Activated CD8-positive, alpha-beta T cell treated with anti-CD3 and anti-CD28 coated beads, Interleukin-2, amount 10 ng/mL, durations not matched to agents 7 days and 5 days (primary cell): ENCODE data around the gene VPS35. TPM values are rescaled to one million over a fixed set of nuclear protein-coding genes. Genes with fewer than 3 reads are reported as not detected.
"Not testable (repeated sequence)": the region's sequence is repeated elsewhere in the genome, so short reads cannot be mapped to it uniquely, and the experiment has no call there.

ENCODE experiments used
- ATAC-seq: fragments of 150-1000 bp; cut with Tn5 transposase; one replicate; pipeline ENCODE4 v1.10.0; 2021; ENCODE audit warnings: moderate library complexity
- CTCF ChIA-PET: fragments of 350-600 bp; sonication (Branson Sonifier 250); formaldehyde crosslinking; loops from one replicate; lab custom pipeline; 2021; ENCODE audit warnings: antibody characterized with exemption; lab: Charles Lee
- POLR2A ChIA-PET: fragments of 350-600 bp; sonication (Branson Sonifier 250); formaldehyde crosslinking; loops from one replicate; lab custom pipeline; 2021; ENCODE audit warnings: antibody characterized with exemption; lab: Charles Lee
- DNase-seq: peaks from one replicate; pipeline ENCODE4 v3.0.0-alpha.2; 2020
- H3K27ac Mint-ChIP-seq: one replicate; pipeline ENCODE4 v1.8.0; 2021; ENCODE audit warnings: mild to moderate bottlenecking, mixed read lengths
- H3K27me3 Mint-ChIP-seq: one replicate; pipeline ENCODE4 v1.8.0; 2021; ENCODE audit warnings: low read depth, mixed read lengths
- H3K36me3 Mint-ChIP-seq: one replicate; pipeline ENCODE4 v1.8.0; 2021; ENCODE audit warnings: low read depth, mixed read lengths
- H3K4me1 Mint-ChIP-seq: one replicate; pipeline ENCODE4 v1.8.0; 2021; ENCODE audit warnings: low read depth, mixed read lengths
- H3K4me3 Mint-ChIP-seq: one replicate; pipeline ENCODE4 v1.8.0; 2021; ENCODE audit warnings: mild to moderate bottlenecking, mixed read lengths
- H3K9me3 Mint-ChIP-seq: one replicate; pipeline ENCODE4 v1.8.0; 2022; ENCODE audit warnings: mixed read lengths; ENCODE audit not compliant: insufficient read depth
- total RNA-seq, 2 experiments: library from RNA; stranded (reverse); gene quantifications; one replicate each; pipeline ENCODE4 v1.2.3, GENCODE V29; 2021

VPS35 gene
- total RNA-seq, 2 experiments from 2014 or later = 72.9 to 76.1 TPM

- Mint-ChIP-seq H3K36me3 (peaks cover 2% of the 10 kb centered on the region), H3K4me1 (no peaks in the 10 kb centered on the region), H3K4me3 (no peak overlapping the region), H3K27ac (no peak overlapping the region), H3K27me3 (no peaks in the 10 kb centered on the region), H3K9me3 (no peaks in the 10 kb centered on the region)
- POLR2A ChIA-PET = no interaction called here
- DNase-seq (no peak), ATAC-seq (no peak)
- CTCF ChIA-PET = interaction anchor here (1.2 kb wide), 1 partner anchor 25 kb away, joined by 3 read pairs; no protein-coding TSS in a partner anchor
These were observed 40.3 kb downstream of the VPS35 start for GRCh38 chr16:46648656-46649055.

- H3K4me3 Mint-ChIP-seq = no peak overlapping the region
- ATAC-seq (no peak), DNase-seq (no peak)
- H3K27me3 Mint-ChIP-seq = peaks cover 2% of the 10 kb centered on the region
- H3K36me3 Mint-ChIP-seq = no peaks in the 10 kb centered on the region
- ChIA-PET CTCF (interaction anchor here (1.5 kb wide), 1 partner anchor 12 kb away, joined by 4 read pairs; no protein-coding TSS in a partner anchor), POLR2A (no interaction called here)
- no peak overlapping the region for H3K27ac Mint-ChIP-seq
- H3K4me1 Mint-ChIP-seq = no peaks in the 10 kb centered on the region
- H3K9me3 Mint-ChIP-seq = no peaks in the 10 kb centered on the region
These were observed 49.7 kb downstream of the VPS35 start for GRCh38 chr16:46638947-46639925.

GRCh38 chr16:46632778-46633733, 55.9 kb downstream of the VPS35 start:
- H3K4me3 Mint-ChIP-seq = no peak overlapping the region

GRCh38 chr16:46629331-46630219, 59.4 kb downstream of the VPS35 start:
- no peaks in the 10 kb centered on the region for H3K36me3 Mint-ChIP-seq
- H3K27ac Mint-ChIP-seq = no peak overlapping the region
- no peaks in the 10 kb centered on the region for H3K27me3 Mint-ChIP-seq
- no peaks in the 10 kb centered on the region for H3K4me1 Mint-ChIP-seq
- no peaks in the 10 kb centered on the region for H3K9me3 Mint-ChIP-seq
- CTCF ChIA-PET = no interaction called here
- POLR2A ChIA-PET = no interaction called here
- H3K4me3 Mint-ChIP-seq = no peak overlapping the region
- ATAC-seq (no peak), DNase-seq (no peak)

More at GRCh38 chr16:46632778-46633733, 55.9 kb downstream of the VPS35 start:
- POLR2A ChIA-PET = no interaction called here
- DNase-seq (no peak), ATAC-seq (no peak)
- H3K27me3 Mint-ChIP-seq = peaks cover 2% of the 10 kb centered on the region
- no peaks in the 10 kb centered on the region for H3K4me1 Mint-ChIP-seq
- H3K27ac Mint-ChIP-seq = no peak overlapping the region
- no peaks in the 10 kb centered on the region for H3K36me3 Mint-ChIP-seq
- CTCF ChIA-PET = no interaction called here
- H3K9me3 Mint-ChIP-seq = no peaks in the 10 kb centered on the region

- H3K36me3 Mint-ChIP-seq = no peaks in the 10 kb centered on the region
- ChIA-PET CTCF (no interaction called here), POLR2A (no interaction called here)
These were observed 61.2 kb downstream of the VPS35 start for GRCh38 chr16:46627746-46628145.

GRCh38 chr16:46626681-46627080, 62.3 kb downstream of the VPS35 start:
- H3K36me3 Mint-ChIP-seq, ATAC-seq, H3K9me3 Mint-ChIP-seq, H3K4me3 Mint-ChIP-seq, DNase-seq, H3K4me1 Mint-ChIP-seq, H3K27ac Mint-ChIP-seq, POLR2A ChIA-PET, CTCF ChIA-PET, H3K27me3 Mint-ChIP-seq: not testable (repeated sequence)

More at GRCh38 chr16:46627746-46628145, 61.2 kb downstream of the VPS35 start:
- DNase-seq = no peak
- no peaks in the 10 kb centered on the region for H3K4me1 Mint-ChIP-seq
- no peaks in the 10 kb centered on the region for H3K27me3 Mint-ChIP-seq
- H3K9me3 Mint-ChIP-seq = no peaks in the 10 kb centered on the region
- H3K27ac Mint-ChIP-seq = no peak overlapping the region
- no peak for ATAC-seq
- H3K4me3 Mint-ChIP-seq = no peak overlapping the region

- H3K36me3 Mint-ChIP-seq, H3K27me3 Mint-ChIP-seq, H3K27ac Mint-ChIP-seq, DNase-seq, ATAC-seq, POLR2A ChIA-PET, CTCF ChIA-PET, H3K9me3 Mint-ChIP-seq, H3K4me3 Mint-ChIP-seq: not testable (repeated sequence)
- H3K4me1 Mint-ChIP-seq = peaks cover 14% of the 10 kb centered on the region
These were observed 64.1 kb downstream of the VPS35 start for GRCh38 chr16:46624862-46625261.

- H3K9me3 Mint-ChIP-seq, DNase-seq, H3K4me3 Mint-ChIP-seq, CTCF ChIA-PET, POLR2A ChIA-PET, H3K27ac Mint-ChIP-seq, H3K27me3 Mint-ChIP-seq, ATAC-seq: not testable (repeated sequence)
- peaks cover 20% of the 10 kb centered on the region for H3K4me1 Mint-ChIP-seq
- H3K36me3 Mint-ChIP-seq = peaks cover 12% of the 10 kb centered on the region
These were observed 65.3 kb downstream of the VPS35 start for GRCh38 chr16:46623707-46624106.

- H3K9me3 Mint-ChIP-seq, H3K27ac Mint-ChIP-seq, H3K4me3 Mint-ChIP-seq, H3K27me3 Mint-ChIP-seq, ATAC-seq, POLR2A ChIA-PET, CTCF ChIA-PET, DNase-seq: not testable (repeated sequence)
- Mint-ChIP-seq H3K36me3 (peaks cover 17% of the 10 kb centered on the region), H3K4me1 (peaks cover 24% of the 10 kb centered on the region)
These were observed 65.7 kb downstream of the VPS35 start for GRCh38 chr16:46623246-46623645.

- ATAC-seq (no peak), DNase-seq (no peak)
- peak overlapping the region; percentile 95 for H3K4me3 Mint-ChIP-seq
- peaks cover 23% of the 10 kb centered on the region for H3K36me3 Mint-ChIP-seq
- no peaks in the 10 kb centered on the region for H3K9me3 Mint-ChIP-seq
- no peaks in the 10 kb centered on the region for H3K27me3 Mint-ChIP-seq
- ChIA-PET POLR2A (interaction anchor here (0.7 to 1.5 kb wide), 3 partner anchors 16 to 46 kb away, joined by 3 to 5 read pairs (median 4); no protein-coding TSS in a partner anchor), CTCF (interaction anchor here (1.7 kb wide), 1 partner anchor 69 kb away, joined by 5 read pairs; no protein-coding TSS in a partner anchor)
- peaks cover 25% of the 10 kb centered on the region for H3K4me1 Mint-ChIP-seq
- H3K27ac Mint-ChIP-seq = peak overlapping the region; percentile 98
These were observed 66.9 kb downstream of the VPS35 start for GRCh38 chr16:46621934-46622676.
